ENCODE measurements around the gene B4GALT5. TPM values are rescaled to one million over a fixed set of nuclear protein-coding genes. Genes with fewer than 3 reads are reported as not detected.

The B4GALT5 gene
- total RNA-seq, 2 donors from 2014 or later: 9.3 to 12.2 TPM

DNA sequence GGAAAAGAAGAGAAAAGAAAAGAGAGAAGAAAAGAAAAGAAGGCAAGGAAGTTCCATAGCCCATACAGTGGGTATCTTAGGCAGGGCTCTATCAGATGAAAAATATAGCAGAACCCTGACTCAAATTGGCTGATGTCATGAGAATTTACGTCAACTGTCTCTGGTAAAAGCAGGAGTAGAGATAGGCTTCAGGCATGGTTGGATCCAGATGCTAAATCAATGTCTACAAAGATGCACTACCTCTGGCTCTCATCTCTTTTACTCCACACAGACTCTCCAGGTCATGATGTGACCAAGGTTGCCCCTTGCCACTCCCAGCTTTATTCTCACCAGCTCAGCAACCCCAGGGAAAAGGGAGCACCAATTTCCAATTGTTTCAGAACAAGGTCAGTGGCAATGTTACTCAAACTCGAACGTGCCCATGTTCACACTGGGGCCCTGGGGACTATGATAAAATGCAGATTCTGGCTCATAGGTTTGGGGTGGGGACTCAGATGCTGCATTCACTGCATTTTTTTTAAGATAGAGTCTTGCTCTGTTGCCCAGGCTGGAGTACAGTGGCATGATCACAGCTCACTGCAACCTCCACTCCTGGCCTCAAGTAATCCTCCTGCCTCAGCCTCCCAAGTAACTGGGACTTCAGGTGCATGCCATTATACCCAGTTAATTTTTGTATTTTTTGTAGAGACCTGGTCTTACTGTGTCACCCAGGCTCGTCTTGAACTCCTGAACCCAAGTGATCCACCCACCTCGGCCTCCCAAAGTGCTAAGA is 112.3 kb downstream of the B4GALT5 start:
- Histone ChIP-seq H3K27ac (no peak overlapping the region), H3K9me3 (no peaks in the 10 kb centered on the region), H3K4me1 (no peaks in the 10 kb centered on the region), H3K4me3 (no peak overlapping the region), H3K27me3 (no peaks in the 10 kb centered on the region), H3K36me3 (replicated peaks in 1 of 2; ENCODE audit: insufficient read depth in 1 of 2, low read depth in 2 of 2) (no peaks in the 10 kb centered on the region)
- TF ChIP-seq, protein P1, sequence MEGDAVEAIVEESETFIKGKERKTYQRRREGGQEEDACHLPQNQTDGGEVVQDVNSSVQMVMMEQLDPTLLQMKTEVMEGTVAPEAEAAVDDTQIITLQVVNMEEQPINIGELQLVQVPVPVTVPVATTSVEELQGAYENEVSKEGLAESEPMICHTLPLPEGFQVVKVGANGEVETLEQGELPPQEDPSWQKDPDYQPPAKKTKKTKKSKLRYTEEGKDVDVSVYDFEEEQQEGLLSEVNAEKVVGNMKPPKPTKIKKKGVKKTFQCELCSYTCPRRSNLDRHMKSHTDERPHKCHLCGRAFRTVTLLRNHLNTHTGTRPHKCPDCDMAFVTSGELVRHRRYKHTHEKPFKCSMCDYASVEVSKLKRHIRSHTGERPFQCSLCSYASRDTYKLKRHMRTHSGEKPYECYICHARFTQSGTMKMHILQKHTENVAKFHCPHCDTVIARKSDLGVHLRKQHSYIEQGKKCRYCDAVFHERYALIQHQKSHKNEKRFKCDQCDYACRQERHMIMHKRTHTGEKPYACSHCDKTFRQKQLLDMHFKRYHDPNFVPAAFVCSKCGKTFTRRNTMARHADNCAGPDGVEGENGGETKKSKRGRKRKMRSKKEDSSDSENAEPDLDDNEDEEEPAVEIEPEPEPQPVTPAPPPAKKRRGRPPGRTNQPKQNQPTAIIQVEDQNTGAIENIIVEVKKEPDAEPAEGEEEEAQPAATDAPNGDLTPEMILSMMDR (IDR thresholded peaks at IDR 0.05): no peak
- no peak for TF ChIP-seq POLR2A (IDR thresholded peaks at IDR 0.05)
- 89% methylated on average over 5 of the region's 5 CpGs for WGBS, 2 donors
- intact Hi-C loops (cut with DNase I): loop anchor here (10.0 kb wide), 1 partner anchor 267 kb away; no protein-coding TSS in a partner anchor
- no peak for ATAC-seq
- DNase-seq: no peak

DNA sequence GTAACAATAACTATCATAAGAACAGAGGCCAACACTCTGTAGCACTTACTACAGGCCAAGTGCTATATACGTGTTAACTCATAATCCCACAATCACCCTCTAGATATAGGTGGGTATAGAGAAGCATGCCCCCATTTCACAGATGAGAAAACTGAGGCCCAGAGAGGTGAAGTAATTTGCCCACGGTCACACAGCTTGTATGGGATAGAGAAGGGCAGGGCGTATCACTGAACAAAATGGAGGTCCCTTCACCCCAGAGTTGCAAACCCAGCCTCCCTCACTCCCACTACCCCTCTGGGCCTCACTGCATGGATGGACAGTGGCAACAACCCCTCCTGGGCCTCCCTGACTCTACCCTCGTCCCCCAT is 113.9 kb downstream of the B4GALT5 start:
- no peaks in the 10 kb centered on the region for H3K27me3 ChIP-seq
- no peak for DNase-seq
- H3K4me1 ChIP-seq: no peaks in the 10 kb centered on the region
- intact Hi-C loops (cut with DNase I): loop anchor here (10.0 kb wide), 1 partner anchor 265 kb away; no protein-coding TSS in a partner anchor
- H3K9me3 ChIP-seq: no peaks in the 10 kb centered on the region
- no peaks in the 10 kb centered on the region for H3K36me3 ChIP-seq (replicated peaks in 1 of 2; ENCODE audit: insufficient read depth in 1 of 2, low read depth in 2 of 2)
- no peak for ATAC-seq
- TF ChIP-seq, protein P1 (IDR thresholded peaks at IDR 0.05): no peak
- no peak for TF ChIP-seq POLR2A (IDR thresholded peaks at IDR 0.05)
- H3K27ac ChIP-seq: no peak overlapping the region
- no peak overlapping the region for H3K4me3 ChIP-seq
- 81 to 93% methylated on average over 4 of the region's 4 CpGs for WGBS, 2 donors

DNA sequence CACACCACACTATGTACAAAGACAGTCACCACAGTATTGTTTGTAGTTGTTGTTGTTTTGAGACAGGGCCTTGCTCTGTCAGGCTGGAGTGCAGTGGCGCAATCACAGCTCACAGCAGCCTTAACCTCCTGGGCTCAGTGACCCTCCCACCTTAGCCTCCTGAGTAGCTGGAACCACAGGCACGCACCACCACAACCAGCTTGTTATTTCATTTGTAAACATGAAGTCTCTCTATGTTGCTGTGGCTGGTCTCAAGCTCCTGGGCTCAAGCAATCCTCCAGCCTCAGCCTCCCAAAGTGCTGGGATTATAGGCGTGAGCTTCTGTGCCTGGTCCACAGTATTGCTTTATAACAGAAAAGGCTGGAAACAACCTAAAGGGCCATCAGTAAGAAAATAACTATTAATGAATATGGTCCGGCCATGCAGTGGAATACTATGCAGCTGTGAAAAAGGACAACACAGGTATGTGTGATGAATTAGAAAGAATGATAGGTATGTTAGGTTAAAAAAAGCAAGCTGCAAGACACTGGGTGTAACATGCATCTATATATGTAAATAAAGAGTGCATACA is 115.8 kb downstream of the B4GALT5 start:
- intact Hi-C loops (cut with DNase I): no loop called here
- WGBS, 2 donors: 92 to 95% methylated on average over 2 to 4 of the region's 4 CpGs

DNA sequence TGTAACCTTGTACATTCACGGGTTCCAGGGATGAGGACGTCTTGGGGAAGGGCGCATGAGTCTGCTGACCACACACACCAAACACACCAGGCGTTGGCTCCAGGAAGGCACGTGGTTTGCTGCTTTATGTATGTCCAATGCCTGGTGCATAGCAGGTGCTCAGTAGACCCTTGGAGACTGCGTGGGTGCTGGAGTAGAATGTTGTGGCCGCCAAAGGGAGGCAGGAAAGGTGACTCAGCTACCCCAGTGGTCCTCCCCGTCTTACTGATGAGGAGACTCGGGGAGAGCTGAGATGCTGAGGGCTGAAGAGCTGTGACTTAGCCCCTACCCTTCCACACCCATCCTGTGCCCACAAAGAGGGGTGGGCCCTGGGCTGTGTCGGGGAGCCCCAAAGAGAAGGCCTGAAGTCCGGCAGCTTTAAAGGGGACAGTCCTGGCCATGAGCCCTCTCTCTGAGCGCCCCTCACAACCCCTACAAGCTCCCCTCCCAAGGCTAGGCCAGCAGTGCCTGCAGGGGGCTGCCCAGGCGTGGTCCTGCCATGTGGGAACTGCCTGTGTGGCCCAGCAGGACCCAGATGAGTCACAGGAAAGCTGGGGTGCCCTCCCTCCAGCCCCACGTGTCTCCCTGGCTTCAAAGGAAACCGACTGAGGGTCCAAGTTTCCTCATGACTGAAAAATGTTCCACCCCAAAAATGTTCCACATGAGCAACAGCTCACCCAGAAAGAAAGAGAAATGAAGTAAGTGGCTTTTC is 117.7 kb downstream of the B4GALT5 start:
- Histone ChIP-seq H3K4me3 (no peak overlapping the region), H3K4me1 (no peaks in the 10 kb centered on the region), H3K27me3 (no peaks in the 10 kb centered on the region), H3K27ac (no peak overlapping the region), H3K36me3 (replicated peaks in 1 of 2; ENCODE audit: insufficient read depth in 1 of 2, low read depth in 2 of 2) (no peaks in the 10 kb centered on the region), H3K9me3 (no peaks in the 10 kb centered on the region)
- intact Hi-C loops (cut with DNase I): no loop called here
- DNase-seq (no peak), ATAC-seq (no peak)
- TF ChIP-seq POLR2A (IDR thresholded peaks at IDR 0.05): no peak
- TF ChIP-seq, protein P1 (IDR thresholded peaks at IDR 0.05): no peak
- 69 to 74% methylated on average over 4 to 15 of the region's 15 CpGs for WGBS, 2 donors

More for the DNA sequence above, 115.8 kb downstream of the B4GALT5 start:
- DNase-seq (no peak), ATAC-seq (no peak)
- Histone ChIP-seq H3K27me3 (no peaks in the 10 kb centered on the region), H3K9me3 (no peaks in the 10 kb centered on the region), H3K4me3 (no peak overlapping the region), H3K27ac (no peak overlapping the region), H3K36me3 (replicated peaks in 1 of 2; ENCODE audit: insufficient read depth in 1 of 2, low read depth in 2 of 2) (no peaks in the 10 kb centered on the region), H3K4me1 (no peaks in the 10 kb centered on the region)
- TF ChIP-seq POLR2A (IDR thresholded peaks at IDR 0.05): no peak
- TF ChIP-seq, protein P1 (IDR thresholded peaks at IDR 0.05): no peak

All from body of pancreas (tissue), 4 donors.